GM18909 (cell line): ENCODE results near the gene NAALADL1.

Experiments used
- ATAC-seq: cut with Tn5 transposase; IDR thresholded peaks from one replicate; pipeline ENCODE4 v1.9.1; 2021; ENCODE audit warnings: mild to moderate bottlenecking; ENCODE audit not compliant: unreplicated experiment, poor library complexity

NAALADL1 gene, protein sequence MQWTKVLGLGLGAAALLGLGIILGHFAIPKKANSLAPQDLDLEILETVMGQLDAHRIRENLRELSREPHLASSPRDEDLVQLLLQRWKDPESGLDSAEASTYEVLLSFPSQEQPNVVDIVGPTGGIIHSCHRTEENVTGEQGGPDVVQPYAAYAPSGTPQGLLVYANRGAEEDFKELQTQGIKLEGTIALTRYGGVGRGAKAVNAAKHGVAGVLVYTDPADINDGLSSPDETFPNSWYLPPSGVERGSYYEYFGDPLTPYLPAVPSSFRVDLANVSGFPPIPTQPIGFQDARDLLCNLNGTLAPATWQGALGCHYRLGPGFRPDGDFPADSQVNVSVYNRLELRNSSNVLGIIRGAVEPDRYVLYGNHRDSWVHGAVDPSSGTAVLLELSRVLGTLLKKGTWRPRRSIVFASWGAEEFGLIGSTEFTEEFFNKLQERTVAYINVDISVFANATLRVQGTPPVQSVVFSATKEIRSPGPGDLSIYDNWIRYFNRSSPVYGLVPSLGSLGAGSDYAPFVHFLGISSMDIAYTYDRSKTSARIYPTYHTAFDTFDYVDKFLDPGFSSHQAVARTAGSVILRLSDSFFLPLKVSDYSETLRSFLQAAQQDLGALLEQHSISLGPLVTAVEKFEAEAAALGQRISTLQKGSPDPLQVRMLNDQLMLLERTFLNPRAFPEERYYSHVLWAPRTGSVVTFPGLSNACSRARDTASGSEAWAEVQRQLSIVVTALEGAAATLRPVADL

DNA sequence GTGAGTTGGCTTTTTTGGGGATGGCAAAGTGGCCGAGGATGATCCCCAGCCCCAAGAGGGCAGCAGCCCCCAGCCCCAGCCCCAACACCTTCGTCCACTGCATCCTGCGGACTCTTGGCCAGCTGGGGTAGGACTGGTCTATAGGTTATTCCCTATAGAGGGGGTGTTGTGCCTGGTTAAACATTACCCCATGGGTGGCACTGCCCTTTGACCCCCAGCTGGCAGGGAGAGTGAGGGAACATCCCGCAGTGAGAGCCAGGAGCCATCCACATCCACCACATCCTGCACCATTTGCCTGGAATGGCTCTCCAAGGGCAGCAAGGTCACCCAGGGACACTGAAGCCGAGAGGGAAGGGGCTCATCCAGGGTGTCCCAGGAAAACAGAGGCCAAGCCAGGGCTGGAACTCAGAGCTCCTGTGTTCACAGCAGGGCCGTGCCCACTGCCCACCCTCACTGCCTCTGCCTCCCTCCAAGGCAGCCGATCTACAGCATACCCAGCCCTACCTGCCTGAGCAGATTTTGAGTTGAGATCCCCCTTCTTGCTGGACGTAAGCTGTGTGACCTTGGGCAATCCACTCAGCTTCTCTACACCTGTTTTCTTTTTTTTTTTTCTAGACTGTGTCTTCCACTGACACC, at the start of gene NAALADL1:
TSS of gene NAALADL1 (minus strand) at position 135 of the 636 bp plus-strand sequence. CDS start at position 103, 32 bp downstream.
- ATAC-seq, result no peak

DNA sequence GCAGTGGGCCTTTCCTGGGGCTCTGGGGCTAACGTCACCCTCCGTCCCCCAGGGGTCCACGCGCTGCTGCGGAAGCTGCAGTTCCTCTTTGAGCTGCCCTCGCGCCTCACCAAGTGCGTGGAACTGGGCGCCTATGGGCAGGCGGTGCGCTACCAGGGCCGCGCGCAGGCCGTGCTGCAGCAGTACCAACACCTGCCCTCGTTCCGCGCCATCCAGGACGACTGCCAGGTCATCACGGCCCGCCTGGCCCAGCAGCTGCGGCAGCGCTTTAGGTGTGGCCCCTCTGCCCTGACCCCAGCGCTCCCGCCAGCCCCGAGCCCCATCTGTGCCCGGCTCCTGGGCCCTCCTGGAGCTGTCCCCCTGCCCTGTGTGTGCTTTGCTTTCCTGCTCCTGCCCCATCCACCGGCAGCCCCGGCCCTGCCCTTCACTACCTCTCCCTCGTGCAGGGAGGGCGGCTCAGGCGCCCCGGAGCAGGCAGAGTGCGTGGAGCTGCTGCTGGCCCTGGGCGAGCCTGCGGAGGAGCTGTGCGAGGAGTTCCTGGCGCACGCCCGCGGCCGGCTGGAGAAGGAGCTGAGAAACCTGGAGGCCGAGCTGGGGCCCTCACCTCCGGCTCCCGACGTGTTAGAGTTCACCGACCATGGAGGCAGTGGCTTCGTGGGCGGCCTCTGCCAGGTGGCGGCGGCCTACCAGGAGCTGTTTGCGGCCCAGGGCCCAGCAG, 49.6 kb upstream of the NAALADL1 start:
- no peak for ATAC-seq

DNA sequence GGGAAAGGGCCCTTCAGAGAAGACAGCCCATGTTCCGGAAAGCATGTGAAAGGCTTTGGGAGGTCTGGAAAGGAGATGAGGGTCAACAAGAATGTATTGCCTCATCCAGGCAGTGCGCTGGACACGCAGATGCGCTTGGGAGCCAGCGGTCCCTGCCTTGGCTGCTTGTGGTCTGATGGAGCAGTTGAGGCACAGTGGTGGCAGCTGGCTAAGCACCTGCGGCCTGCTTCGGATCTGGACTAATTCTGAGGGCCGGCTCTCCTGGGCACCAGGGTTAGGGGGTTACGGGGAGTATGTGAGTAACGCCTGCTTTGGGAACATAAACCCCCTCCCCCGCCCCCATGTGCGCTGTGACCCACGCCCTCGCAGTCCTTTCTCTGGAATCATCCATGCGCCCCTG, 48.7 kb upstream of the NAALADL1 start:
- ATAC-seq, result no peak

DNA sequence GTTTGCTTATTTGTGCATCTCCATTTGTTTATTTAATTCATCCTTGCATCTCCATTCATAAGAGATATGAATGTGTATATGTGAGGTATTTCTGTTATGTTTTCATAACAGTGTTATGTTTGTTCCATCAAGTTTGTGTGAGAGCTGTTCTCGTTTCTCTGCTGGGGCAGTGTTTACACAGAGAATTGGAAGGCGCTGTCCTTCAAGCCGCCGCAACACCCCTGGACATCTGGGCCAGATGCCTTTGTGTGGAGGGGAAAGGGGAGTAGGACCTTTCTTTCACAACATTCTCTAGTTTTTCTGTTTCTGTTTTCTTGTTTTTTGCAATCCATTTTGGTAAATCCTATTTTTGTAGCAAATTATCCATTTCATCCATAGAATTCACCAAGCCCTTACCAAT, 46.3 kb upstream of the NAALADL1 start:
- no peak for ATAC-seq

DNA sequence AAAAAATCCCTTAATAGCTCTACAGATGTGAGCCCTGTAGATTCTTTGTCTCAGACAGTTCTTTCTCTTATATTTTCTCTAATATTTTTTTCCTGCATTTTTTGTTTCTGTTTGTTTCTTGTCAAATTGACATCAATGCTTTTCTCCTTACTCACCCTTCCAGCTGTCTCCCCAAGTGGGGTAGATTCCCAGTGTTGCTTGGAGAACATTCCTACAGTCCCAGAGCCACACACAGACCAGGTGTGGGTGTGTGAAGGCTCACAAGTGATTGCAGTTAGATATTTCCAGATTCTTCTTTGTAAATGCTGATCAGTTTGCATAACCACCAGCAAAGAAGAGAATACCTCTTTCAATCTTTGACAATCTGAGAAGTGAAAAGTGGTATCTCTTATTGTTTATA, 45.1 kb upstream of the NAALADL1 start:
- no peak for ATAC-seq

DNA sequence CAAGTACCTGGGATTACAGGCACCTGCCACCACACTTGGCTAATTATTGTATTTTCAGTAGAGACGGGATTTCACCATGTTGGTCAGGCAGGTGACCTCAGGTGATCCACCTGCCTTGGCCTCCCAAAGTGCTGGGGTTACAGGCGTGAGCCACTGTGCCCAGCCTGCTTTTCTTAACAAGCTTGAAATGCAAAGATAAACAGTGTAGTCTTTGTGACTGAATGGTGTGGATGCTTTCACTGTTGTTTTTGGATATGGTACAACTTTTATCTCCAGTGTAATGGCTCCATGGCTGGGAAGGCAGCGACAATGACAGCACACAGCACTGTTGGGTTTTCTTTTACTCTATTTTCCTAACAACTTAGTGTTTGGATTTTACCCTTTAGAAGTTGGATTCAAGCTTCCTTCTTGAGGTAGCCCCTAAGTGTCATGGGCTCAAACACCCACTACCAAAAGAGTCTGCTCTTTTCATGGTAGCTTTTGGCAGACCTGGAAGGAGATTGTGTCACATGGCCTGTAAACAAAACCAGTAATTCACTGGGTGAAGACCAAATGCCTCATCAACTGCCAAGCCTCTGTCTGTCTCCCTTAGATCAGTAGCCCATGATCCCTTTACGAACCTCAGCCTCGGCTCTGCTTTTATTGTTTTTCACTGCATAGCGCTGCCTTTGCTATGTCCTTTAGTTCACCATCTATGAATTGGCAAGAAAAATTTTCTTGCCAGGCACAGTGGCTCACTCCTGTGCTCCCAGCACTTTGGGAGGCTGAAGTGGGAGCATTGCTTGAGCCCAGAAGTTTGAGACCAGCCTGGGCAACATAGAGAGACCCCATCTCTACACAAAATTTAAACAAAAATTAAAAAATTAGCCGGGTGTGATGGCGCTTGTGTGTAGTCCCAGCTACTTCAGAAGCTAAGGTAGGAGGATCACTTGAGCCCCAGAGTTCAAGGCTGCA, 44.1 kb upstream of the NAALADL1 start:
- ATAC-seq, result no peak

DNA sequence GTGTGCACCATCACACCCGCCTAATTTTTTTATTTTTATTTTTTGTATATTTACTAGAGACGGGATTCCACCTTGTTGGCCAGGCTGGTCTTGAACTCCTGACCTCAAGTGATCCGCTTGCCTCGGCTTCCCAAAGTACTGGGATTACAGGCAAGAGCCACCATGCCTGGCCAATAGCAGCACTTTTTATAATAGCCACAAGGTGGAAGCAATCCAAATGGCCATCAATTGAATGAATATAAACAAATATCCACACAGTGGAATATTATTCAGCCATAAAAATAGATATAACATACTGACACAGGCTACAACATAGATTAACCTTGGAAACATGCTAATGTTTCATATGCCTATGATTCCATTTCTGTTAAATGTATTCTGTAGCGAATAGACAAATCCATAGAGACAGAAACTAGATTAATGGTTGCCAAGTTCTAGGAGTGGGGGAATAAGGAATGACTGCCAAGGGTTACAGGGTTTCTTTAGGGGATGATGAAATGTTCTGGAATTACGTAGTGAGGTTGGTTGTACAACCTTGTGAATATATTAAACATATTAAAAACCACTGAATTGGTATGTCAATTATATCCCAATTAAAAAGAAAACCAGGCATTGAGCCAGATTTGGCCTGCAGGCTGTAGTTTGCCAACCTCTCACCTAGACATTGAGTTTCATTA, 42.5 kb upstream of the NAALADL1 start:
- no peak for ATAC-seq

DNA sequence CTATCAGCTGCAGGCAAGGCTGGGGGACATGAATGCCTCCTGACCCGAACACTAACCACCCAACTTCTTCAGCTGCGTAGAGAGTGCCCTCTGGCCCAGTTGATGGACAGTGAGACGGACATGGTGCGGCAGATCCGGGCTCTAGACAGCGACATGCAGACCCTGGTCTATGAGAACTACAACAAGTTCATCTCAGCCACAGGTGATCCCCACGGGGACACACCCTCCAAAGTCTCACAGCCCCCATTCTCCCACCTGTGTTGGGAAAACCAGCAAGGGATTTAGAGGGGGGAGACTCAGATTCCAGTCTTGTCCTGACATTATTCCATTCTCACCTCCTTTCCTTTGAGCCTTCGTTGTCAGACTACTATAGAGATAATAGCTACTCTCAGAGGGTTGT, 38.6 kb upstream of the NAALADL1 start:
- no peak for ATAC-seq

DNA sequence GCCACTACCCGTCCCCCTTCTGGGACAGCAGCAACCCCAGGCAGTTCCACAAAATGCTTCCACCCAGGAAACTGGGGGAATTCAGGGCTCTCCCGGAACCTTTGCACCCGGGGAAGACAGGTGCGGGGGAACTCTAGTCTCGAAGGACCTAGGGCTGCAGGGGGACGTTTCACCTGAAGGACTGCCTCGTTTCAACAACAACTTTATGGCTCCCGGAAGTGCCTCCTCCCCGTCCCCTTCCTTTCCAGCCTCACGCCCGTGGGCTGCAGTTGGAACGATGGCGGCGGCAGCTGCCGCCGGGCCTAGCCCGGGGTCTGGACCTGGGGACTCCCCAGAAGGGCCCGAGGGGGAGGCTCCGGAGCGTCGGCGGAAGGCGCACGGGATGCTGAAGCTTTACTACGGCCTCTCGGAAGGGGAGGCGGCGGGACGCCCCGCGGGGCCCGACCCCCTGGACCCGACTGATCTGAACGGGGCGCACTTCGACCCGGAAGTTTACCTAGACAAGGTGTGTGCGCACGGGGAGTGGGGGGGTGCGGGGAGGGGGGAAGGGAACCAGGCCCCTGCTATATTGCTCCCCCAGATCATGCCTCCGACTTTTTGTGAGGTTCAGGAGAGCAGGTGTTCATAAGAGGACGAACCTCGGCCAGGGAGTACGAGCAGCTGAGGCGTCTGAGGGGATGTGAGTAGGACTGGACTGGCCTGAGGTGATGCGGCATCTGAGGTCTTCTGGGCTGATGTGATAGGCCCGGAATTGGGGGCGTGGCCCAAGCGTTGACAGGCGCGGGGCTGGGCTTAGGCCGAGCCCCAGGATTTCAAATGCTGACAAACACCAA, 37.8 kb upstream of the NAALADL1 start, which contains the start of gene VPS51:
TSS of gene VPS51 (plus strand) at position 241 of the 833 bp plus-strand sequence. CDS start at position 278, 37 bp downstream.
- peak; percentile 80 for ATAC-seq

DNA sequence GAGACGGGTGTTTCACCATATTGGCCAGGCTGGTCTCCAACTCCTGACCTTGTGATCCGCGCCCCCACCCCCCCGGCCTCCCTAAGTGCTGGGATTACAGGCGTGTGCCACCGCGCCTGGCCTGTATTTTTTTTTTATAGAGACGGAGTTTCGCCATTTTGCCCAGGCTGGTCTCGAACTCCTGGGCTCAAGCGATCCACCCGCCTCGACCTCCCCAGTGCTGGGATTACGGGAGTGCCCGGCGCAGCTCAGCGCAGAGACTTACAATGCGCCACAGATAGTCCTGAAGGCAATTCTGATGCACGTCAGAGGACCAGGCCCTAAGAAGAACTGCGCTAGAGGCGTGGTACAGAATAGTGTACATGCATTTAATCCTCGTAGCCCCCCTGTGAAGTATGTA, 37.1 kb upstream of the NAALADL1 start:
- no peak for ATAC-seq

DNA sequence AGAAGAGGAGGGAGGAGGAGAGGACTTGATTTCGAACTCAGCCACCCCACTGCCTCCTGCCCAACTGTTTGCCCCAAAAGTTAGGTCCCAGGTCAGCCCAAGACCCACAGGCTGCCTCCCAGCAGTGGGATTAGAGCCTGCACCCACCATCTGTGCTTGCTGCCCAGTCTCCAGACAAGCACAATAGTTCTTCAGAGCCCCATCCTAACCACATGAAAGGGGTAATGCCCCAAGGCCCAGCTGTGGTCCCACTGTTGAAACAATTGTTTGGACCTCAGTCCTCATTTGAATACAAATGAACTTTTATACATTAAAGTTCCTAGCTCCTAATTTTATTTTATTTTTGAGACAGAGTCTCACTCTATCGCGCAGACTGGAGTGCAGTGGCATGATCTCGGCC, 32.3 kb upstream of the NAALADL1 start:
- ATAC-seq, result no peak

DNA sequence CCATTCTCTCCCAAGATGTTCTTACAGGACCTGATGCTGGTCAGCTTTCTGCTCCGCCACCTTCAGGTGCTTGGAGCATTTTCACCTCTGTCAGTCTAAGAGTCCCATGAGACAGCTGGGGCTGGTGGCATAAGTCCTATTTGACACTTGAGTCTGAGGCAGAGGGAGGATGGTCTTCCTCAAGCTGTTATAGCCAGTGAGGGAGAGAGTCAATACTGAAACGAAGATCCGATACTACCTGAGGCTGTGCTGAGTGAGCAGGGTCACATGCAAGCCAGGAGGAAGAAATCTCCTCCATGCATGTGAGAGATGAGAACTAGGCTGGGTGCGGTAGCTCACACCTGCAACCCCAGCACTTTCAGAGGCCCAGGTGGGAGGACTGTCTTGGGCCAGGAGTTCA, 31.3 kb upstream of the NAALADL1 start:
- no peak for ATAC-seq

DNA sequence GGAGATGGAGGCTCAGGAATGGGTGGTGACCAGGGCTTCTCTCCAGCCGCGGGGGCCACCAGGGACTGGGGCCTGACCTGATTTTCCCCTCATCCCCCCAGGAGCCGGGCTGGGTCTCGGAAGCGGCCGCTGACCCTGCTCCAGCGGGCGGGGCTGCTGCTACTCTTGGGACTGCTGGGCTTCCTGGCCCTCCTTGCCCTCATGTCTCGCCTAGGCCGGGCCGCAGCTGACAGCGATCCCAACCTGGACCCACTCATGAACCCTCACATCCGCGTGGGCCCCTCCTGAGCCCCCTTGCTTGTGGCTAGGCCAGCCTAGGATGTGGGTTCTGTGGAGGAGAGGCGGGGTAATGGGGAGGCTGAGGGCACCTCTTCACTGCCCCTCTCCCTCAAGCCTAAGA, 29.5 kb upstream of the NAALADL1 start:
- ATAC-seq, result no peak

DNA sequence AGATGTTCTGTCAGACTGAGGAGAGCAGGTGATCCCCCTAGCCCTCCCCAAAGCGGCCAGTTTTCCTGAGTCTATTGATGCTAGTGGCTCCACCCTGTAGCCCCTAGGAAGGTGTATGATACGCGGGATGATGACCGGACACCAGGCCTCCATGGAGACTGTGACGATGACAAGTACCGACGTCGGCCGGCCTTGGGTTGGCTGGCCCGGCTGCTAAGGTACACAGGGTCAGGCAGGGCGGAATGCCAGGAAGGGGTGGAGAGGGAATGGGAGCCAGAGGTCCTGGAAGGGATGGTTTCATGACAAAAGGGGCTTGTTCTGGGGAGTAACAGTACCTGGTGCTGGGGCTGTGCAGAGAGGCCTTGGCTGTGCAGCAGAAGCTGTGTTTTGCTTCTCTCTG, 28.9 kb upstream of the NAALADL1 start:
- ATAC-seq, result no peak

DNA sequence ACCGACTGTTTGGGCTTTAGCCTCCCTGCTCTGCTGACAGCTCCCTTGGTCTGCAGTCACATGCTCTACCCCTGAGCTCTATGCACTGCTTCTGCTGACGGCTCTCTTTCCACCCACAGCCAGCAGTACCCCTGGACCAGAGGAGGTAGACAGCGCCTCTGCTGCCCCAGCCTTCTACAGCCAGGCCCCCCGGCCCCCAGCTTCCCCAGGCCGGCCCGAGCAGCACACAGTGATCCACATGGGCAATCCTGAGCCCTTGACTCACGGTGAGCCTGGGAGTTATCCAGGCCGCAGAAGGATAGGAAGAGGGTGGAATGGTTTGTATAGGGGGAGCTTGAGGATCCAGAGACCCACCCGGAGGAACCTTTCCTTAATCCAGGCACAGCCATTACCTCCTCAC, 28.5 kb upstream of the NAALADL1 start:
- no peak for ATAC-seq

DNA sequence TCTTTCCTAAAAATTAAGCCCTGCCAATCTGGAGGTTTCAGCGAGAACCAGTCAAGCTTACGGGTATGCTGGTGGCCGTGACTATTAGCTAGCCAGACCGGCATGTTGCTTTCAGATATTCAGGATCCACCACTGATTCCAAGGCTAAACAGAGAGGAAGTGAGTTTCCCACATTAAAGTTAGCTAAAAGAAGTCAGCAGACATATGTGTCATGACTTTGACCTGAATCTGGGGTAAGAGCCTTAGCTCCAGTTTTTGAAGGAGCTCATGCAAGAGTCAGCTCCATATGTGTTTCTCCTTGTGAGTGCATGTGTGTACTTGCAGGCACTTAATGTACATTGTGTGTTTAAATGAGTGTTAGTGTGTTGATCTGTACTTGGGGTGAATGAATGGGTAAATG, 27.1 kb upstream of the NAALADL1 start:
- no peak for ATAC-seq

DNA sequence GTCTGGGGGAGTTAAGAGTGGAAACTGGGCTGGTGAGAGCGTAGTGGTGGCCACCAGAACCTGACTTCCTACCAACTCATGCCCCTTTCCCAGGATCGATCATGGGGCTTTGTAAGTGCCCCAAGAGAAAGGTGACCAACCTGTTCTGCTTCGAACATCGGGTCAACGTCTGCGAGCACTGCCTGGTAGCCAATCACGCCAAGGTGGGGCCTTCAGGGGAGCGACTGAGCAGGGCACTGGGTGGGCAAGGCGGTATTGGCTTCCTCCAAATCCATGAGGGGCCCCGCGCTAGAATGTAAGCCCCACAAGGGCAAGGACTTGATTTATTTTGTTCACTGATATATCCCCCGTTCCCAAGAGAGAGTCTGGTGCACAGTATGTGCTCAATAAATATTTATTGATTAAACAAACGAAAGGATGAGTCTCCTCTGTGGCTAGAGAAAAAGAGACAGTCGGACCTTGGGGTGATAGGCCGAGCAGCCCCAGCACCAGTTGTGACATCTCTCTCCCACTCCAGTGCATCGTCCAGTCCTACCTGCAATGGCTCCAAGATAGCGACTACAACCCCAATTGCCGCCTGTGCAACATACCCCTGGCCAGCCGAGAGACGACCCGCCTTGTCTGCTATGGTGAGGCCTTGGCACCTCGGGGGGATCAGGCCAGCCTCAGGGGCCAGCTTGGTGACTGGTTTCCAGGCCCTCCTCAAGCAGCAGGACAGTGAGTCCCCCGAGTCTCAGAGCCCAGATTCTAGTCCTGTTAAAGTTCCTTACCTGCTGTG, 26.4 kb upstream of the NAALADL1 start:
- ATAC-seq, result no peak
